HT-29 (cell line): ENCODE data around the gene TMEM101. TPM values are rescaled to one million over a fixed set of nuclear protein-coding genes. Genes with fewer than 3 reads are reported as not detected.
"Not testable (repeated sequence)": the region's sequence is repeated elsewhere in the genome, so short reads cannot be mapped to it uniquely, and the experiment has no call there.

Experiments used
- DNase-seq: peaks from one replicate; pipeline ENCODE4 v3.0.0-alpha.2; 2015; ENCODE audit warnings: low spot score
- total RNA-seq: library from RNA; depleted of rRNA; stranded (reverse); fragments of >200 nt; shearing (Covaris generic); gene quantifications from 2 replicates; pipeline ENCODE4 v1.2.3, GENCODE V29; 2014

The TMEM101 gene
- total RNA-seq, 1 experiment from 2014 or later: 83.1 TPM

DNA sequence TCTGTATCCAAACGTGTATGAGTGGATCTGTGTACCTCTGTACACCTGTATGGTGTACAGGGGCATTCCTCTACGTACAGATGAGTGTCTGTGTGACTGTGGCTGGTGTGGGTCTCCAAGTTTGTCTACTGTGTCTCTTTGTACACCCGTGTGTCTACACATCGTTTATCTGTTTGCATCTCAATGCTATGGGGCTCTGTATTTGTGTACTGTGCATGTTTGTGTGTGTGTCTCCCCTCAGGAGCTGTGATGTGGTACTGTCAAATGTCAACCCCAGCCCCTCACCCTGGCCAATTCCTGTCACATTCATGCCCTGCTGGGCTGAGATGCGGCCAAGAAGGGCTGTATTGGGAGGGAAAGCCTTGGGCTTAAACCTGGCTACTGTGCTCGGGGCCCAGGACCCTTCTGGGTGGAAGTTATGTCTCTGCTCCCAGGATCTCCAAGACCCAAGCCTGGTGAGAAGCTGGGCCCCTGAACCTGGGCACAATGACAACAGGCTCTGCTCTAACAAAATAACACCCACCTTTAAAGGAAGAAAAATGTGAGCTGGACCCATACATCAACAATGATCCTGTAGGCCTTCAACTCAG lies 13.8 kb downstream of the TMEM101 start:
- DNase-seq: no peak

- DNase-seq: no peak
These were observed 14.5 kb downstream of the TMEM101 start for GRCh38 chr17:44000141-44000860.

GRCh38 chr17:43999024-43999423 lies 15.7 kb downstream of the TMEM101 start:
- DNase-seq: no peak

DNA sequence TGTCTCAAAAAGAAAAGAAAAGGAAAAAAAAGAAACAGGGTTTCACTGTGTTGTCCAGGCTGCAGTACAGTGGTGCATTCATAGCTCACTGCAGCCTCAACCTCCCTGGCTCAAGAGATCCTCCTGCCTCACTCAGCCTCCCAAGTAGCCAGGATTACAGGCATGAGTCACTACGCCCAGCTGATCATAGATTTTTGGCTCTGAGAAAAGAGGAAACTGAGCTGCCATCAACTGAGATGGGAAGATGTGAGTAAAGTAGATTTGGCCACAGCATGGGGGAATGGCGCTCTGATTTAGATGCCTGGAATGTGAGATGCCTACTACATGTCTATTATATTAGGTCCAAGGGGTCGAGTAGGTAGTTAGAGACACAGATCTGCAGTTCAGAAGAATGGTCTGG lies 16.2 kb downstream of the TMEM101 start:
- DNase-seq: no peak

DNA sequence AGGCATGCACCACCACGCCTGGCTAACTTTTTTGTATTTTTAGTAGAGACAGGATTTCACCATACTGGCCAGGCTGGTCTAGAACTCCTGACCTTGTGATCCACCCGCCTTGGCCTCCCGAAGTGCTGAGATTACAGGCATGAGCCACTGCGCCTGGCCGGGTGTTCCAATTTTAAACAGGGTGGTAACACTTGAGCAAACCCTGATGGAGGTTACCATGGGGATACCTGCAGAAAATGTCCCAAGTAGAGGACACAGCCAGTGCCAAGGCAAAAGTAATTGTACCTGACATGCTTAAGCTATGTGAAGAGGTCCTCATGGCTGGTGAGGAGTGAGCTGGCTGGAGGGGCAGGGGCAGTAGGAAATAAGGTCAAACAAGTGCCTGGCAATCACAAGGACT lies 17.6 kb downstream of the TMEM101 start:
- DNase-seq: not testable (repeated sequence)

DNA sequence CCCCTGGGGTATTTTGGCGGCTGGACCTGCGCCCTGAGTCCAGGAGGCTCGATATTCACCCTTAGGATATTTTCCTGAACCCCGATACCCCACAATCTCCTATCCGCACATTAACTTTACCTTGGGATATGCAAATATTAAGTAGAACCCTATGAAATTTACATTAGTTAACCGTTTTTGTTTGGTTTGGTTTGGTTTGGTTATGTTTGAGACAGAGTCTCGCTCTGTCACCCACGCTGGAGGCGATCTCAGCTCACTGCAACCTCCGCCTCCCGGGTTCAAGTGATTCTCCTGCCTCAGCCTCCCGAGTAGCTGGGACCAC lies 19.7 kb downstream of the TMEM101 start:
- no peak for DNase-seq

DNA sequence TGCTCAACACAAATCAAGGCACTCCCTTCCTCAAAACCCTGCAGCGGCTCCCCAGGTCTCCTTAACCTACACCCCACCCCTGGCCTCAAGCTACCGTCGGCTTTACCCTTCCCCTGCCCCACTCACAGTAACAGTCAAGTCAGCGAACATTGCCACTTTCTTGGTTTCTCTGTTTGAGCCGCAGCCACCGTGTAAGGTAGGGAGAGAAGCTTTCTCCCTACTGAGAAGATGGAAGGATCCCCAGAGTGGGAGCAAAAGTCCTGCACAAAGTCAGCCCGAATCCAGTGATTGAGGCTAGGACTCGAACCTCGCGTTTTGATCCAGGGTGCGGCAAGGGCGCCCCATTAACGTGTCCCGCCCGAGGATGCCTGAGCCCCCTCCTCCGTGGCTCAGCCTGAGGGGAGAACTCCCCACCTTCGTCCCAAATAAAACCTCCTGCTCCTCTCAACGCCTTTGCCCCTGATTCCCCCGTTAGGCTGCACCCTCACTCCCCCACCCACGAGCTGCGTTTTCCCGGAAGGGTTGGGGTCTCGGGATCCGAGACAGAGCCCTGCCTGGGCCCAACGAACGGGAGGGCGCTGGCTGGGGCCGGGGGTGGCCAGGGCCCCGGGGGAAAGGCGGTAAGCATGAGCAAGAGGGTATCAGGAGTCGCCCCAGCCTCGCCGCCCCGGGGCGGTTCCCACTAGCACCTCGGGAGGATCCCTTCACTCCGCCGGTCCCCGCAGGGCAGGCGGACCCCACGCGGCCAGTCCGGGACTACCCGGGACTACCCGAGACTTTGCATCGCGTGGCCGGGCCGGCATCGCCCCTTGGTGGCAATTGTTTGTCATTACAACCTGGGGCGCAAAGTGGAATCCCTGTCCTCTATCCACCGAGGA lies 20.3 kb downstream of the TMEM101 start:
- peak; percentile 65 for DNase-seq

DNA sequence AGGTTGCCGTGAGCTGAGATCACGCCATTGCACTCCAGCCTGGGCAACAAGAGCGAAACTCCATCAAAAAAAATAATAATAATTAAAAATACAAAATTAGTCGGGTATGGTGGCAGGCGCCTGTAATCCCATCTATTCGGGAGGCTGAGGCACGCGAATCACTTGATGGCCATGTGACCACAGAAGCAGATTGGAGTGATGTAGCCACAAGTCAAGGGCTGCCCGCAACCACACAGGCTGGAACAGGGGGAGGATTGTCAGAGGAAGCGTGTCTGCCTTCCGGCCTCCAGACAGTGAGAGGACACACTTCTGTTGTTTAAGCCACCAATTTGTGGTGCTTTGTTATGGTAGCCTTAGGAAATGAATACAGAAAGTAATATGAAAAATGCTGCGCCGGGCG lies 22.1 kb downstream of the TMEM101 start:
- no peak for DNase-seq

DNA sequence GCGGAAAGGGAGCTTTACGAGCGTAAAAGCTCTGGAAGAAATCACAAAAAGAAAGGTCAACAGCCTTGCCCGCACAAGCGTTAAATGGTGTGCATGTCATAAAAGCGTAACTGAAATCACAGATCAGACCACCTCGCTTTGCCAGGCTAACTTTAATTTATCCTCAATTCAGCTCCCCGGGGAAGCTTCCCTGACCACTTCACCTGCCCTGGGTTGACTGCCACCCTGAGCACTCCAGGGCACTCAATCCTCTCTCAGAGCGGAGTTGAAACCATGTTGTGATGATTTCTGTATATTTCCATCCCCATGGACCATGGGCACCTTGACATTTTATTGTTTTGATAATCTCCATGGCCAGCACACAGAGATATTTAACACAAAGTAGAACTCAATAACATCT lies 26.5 kb downstream of the TMEM101 start:
- DNase-seq: no peak

DNA sequence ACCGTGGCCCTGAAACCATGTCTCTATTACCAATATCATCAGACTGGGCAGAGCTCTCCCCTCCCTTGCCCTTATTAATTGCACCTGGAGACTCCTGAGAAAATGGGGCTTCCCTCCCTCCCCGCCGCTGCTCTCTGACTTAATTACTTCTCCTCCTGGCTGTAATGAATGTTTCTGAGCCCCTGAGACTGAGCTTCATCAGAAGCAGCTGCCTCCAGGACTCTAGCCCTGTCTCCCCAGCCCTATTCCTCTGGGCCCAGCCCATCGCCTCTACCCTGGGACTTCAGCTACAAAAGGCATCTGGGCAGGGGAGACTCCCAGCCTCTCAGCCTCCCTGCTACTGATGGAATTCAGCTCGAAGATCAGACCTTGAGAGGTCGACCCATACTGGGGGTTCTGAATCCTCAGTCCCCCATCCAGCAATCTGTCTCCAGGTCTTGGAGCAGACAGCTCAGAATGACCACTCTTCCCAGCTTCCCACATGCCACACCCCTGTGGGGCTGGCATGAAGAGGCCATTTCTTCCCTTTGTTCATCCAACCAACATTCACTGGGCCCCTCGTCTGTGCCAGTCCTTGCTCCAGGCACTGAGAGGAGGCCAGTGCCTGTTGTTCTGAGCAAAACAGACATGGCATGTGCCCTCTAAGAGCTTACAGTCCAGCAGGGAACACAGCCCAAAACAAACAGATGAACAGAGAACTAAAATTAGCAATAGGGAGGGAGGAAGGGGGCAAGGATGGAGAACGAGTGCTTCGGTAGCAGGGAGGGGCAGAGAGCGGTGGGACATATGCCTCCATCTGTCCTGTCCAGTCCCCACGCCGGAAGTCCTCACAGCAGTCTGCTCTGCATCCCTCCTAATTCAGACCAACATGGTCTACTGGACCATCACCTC lies 27.4 kb downstream of the TMEM101 start:
- no peak for DNase-seq

DNA sequence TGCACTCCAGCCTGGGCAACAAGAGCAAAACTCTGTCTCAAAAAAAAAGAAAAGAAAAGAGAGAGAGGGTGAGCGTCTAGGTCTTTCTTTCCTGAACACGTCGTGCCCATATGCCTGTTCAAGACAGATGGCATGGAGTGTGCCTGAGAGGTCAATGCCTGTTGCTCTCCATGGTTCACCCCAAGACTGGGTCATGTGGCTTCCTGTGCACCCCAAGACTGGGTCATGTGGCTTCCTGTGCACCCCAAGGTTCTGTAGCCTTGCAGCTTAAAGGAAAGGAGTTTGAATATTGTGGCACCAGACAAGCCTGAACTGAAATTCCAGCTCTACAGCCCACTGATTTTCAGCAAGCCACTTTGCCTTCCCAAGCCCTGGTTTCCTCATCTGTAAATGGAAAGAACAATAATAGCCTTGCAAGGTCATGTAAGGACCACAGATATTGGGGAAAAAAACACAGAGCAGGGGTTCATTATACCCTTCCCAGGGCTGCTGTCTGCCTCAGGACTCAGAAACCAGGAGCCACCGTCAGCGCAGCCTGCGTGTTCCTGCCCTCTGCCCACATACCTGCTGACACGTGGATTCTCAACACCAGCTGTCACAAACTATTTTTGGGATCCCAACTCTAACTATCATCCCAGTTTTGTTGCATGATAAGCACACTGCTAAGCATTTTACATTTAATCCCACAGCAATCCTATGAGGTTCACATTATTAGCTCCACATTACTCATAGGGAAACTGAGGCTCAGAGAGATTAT lies 28.4 kb downstream of the TMEM101 start:
- DNase-seq: no peak

DNA sequence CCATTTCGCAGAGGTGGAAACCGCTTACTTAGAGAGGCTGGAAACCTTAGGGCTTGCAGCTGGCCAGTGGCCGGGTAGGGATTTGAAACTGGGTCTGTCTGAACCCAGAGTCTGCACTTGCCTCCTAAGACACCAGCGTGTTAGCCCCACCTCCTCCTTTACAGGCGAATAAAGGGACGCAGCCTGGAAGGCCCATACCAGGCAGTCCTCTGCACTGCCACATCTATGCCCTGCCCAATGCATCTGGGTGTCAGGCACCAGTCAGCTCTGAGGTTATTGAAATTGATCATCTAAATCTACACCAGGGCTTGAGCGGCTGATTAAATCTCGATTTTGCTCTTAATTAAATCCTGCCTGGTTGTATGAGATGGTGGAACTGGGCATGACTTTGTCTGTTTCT lies 30.2 kb downstream of the TMEM101 start:
- no peak for DNase-seq

- DNase-seq: no peak
These were observed 31.0 kb downstream of the TMEM101 start for GRCh38 chr17:43983515-43984411.

DNA sequence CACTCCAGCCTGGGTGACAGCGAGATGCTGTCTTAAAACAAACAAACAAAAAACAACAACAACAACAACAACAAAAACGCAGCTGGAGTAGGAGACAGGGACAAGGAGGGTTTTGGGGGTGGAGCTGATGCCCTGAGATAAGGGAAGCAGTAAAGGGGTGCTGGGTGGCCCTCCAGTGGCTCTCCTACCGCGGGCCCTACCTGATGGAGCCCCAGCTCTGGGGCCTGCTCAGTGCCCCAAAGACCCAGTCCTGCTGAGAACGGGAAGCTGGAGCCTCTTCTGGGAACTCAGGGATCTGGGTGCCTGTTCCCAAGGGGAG lies 31.6 kb downstream of the TMEM101 start:
- no peak for DNase-seq

- DNase-seq: no peak
These were observed 32.6 kb downstream of the TMEM101 start for GRCh38 chr17:43982171-43982570.

DNA sequence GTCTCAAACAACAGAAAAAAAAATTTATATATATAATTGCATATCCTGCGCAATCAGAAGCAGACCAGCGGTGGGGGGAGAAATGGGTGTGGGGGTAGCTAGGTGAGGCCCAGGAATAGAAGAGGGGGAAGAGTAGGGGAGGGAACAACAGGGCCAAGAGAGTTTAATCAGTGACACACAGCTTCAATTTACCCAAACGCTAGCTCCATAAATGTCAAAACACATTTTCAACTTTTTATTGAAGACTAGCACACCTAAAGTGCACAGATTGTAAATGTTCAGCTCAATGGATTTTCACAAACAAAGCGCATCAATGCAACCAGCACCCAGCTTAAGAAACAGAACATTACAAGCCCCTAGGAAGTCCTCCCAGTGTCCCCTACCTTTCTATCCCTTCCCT lies 35.1 kb downstream of the TMEM101 start:
- no peak for DNase-seq

- DNase-seq: no peak
These were observed 35.8 kb downstream of the TMEM101 start for GRCh38 chr17:43979011-43979410.

- no peak for DNase-seq
These were observed 36.7 kb downstream of the TMEM101 start for GRCh38 chr17:43978078-43978477.

DNA sequence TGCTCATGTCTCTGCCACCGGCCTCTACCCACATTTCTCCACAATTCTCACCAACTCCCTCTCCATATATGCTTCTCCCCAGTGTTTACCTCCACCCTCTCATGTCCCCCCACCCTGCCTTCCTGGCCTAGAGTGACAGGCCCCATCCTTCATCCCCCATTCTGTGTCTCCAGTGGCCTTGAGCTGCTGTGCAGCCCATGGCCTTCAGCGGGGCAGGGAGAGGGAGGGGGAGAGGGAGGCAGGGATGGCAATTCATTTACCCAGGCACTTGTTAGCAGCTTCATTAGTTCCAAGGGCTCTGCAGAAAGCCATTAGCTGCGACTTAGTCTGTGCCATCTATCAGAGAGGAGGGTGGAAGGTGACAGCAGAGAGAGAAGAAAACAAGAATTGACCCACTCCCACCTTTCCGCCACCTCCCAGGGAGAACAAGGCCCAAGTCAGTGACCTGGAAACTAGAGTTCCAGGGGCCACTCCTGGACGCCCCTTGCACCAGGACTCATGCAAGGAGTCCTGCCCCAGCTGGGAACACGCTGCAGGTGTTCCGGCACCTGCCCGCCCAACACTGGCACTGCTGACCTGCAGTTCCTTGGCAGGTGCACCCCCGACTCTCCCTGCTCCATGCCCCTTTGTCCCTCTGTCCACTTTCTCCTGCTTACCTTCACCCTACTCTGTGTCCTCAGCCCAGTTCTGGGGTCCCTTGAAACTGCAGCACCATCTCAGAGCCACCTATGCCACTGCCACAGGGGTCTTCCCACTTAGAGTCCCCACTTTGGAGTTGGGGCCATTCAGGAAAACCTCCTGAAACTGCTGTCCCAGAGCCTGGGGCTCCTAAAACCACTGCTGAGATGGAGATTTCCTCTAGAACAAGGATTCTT lies 37.6 kb downstream of the TMEM101 start:
- DNase-seq: no peak
